SK-N-SH (cell line): Measurements from ENCODE around the gene BRD7. TPM values are rescaled to one million over a fixed set of nuclear protein-coding genes. Genes with fewer than 3 reads are reported as not detected.

ENCODE experiments used
- CTCF ChIA-PET: fragments of 300-600, 350-600 bp; formaldehyde crosslinking; extraction: SDS; loops from one replicate; lab custom pipeline; 2021; lab: Yijun Ruan, JAX
- POLR2A ChIA-PET: fragments of 350-600 bp; sonication (Branson Sonifier 250); formaldehyde crosslinking; extraction: SDS; loops from one replicate; lab custom pipeline; 2020; ENCODE audit warnings: antibody characterized with exemption, inconsistent platforms; lab: Yijun Ruan, JAX
- DNase-seq: peaks from one replicate; pipeline ENCODE4 v3.0.0; 2012
- H2AFZ ChIP-seq: fragments of 200-600 bp; sonication (generic); 2 replicates; pipeline ENCODE4 v1.8.1; 2016; ENCODE audit warnings: antibody characterized with exemption, mild to moderate bottlenecking, low read depth
- H3F3A ChIP-seq: fragments of 200-600 bp; sonication (generic); replicated peaks from 2 replicates; pipeline ENCODE3; 2016; ENCODE audit warnings: antibody characterized with exemption, mild to moderate bottlenecking; ENCODE audit not compliant: insufficient read depth
- H3K27ac ChIP-seq, 2 experiments: fragments of 200-500 bp in 1 of 2; fragments of 200-600 bp in 1 of 2; sonication (Bioruptor generic) in 1 of 2; sonication (generic), shearing (Covaris generic) in 1 of 2; 2 replicates each; pipeline versions ENCODE4 v1.5.1 to v1.6.1; 2014 to 2016; ENCODE audit warnings: low read depth in 2 of 2, inconsistent platforms in 1 of 2, low read length in 1 of 2, mild to moderate bottlenecking in 1 of 2, mixed read lengths in 1 of 2
- H3K27me3 ChIP-seq: fragments of 200-600 bp; sonication (generic), shearing (Covaris generic); 2 replicates; pipeline ENCODE4 v1.6.1; 2016; ENCODE audit warnings: mixed run types; ENCODE audit not compliant: insufficient read depth
- H3K36me3 ChIP-seq, 2 experiments: fragments of 200-500 bp in 1 of 2; fragments of 200-600 bp in 1 of 2; sonication (Bioruptor generic) in 1 of 2; sonication (generic) in 1 of 2; replicated peaks in 1 of 2; 2 replicates each; pipeline versions ENCODE3 to v1.5.1; 2014 to 2016; ENCODE audit warnings: low read length in 1 of 2, mild to moderate bottlenecking in 1 of 2; ENCODE audit not compliant: insufficient read depth in 2 of 2, control insufficient read depth in 1 of 2
- H3K4me1 ChIP-seq, 2 experiments: fragments of 200-500 bp in 1 of 2; fragments of 200-600 bp in 1 of 2; sonication (Bioruptor generic) in 1 of 2; sonication (generic), shearing (Covaris generic) in 1 of 2; 2 replicates each; pipeline versions ENCODE4 v1.5.1 to v1.6.1; 2014 to 2016; ENCODE audit warnings: low read depth in 1 of 2, low read length in 1 of 2, mixed run types in 1 of 2; ENCODE audit not compliant: insufficient read depth in 2 of 2, control insufficient read depth in 1 of 2
- H3K4me2 ChIP-seq: fragments of 200-600 bp; sonication (generic), shearing (Covaris generic); 2 replicates; pipeline ENCODE4 v1.6.1; 2017; ENCODE audit warnings: mixed run types
- H3K4me3 ChIP-seq, 2 experiments: fragments of 200-500 bp in 1 of 2; fragments of 200-600 bp in 1 of 2; sonication (Bioruptor generic) in 1 of 2; sonication (generic), shearing (Covaris generic) in 1 of 2; 2 replicates each; pipeline versions ENCODE4 v1.5.1 to v1.8.1; 2014 to 2016; ENCODE audit warnings: low read depth in 2 of 2, inconsistent platforms in 1 of 2, low read length in 1 of 2, mild to moderate bottlenecking in 1 of 2, mixed read lengths in 1 of 2, moderate library complexity in 1 of 2
- H3K79me2 ChIP-seq: fragments of 200-600 bp; sonication (generic); 2 replicates; pipeline ENCODE4 v1.8.1; 2017; ENCODE audit warnings: mild to moderate bottlenecking; ENCODE audit not compliant: insufficient read depth
- H3K9ac ChIP-seq: fragments of 200-600 bp; sonication (generic); 2 replicates; pipeline ENCODE4 v1.6.1; 2017; ENCODE audit warnings: mixed run types
- H3K9me2 ChIP-seq: fragments of 200-600 bp; sonication (generic); 2 replicates; pipeline ENCODE4 v1.6.1; 2017; ENCODE audit warnings: mixed run types
- H3K9me3 ChIP-seq: fragments of 200-600 bp; sonication (generic); 2 replicates; pipeline ENCODE4 v1.6.1; 2017; ENCODE audit warnings: mixed run types, mild to moderate bottlenecking, moderate library complexity
- H4K20me1 ChIP-seq: fragments of 200-600 bp; sonication (generic); 2 replicates; pipeline ENCODE4 v1.6.1; 2017; ENCODE audit warnings: mild to moderate bottlenecking, mixed run types; ENCODE audit not compliant: insufficient read depth
- ELF1 ChIP-seq: IDR thresholded peaks from 2 replicates; pipeline ENCODE4 v1.4.0; 2012
- EP300 ChIP-seq, 2 experiments: IDR thresholded peaks; 2 replicates each; pipeline versions ENCODE4 v1.4.0 to v1.6.1; 2012; ENCODE audit warnings: borderline replicate concordance in 1 of 2, low read depth in 1 of 2, low read length in 1 of 2
- EZH2phosphoT487 ChIP-seq: fragments of 200-600 bp; sonication (generic); IDR thresholded peaks from 2 replicates; pipeline ENCODE4 v1.6.1; 2017; ENCODE audit warnings: low read depth, mixed run types, mild to moderate bottlenecking, antibody characterized with exemption, moderate library complexity, borderline replicate concordance
- FOXJ3 ChIP-seq: sonication (generic); formaldehyde crosslinking; IDR thresholded peaks from 2 replicates; pipeline ENCODE4 v1.5.1; 2020; ENCODE audit warnings: mild to moderate bottlenecking, missing genetic modification reagents
- JUND ChIP-seq: IDR thresholded peaks from 2 replicates; pipeline ENCODE4 v1.4.0; 2012
- MAX ChIP-seq: IDR thresholded peaks from 2 replicates; pipeline ENCODE4 v1.4.0; 2012; ENCODE audit warnings: low read depth
- MEF2A ChIP-seq: IDR thresholded peaks from 2 replicates; pipeline ENCODE4 v1.4.0; 2012; ENCODE audit warnings: low read depth, borderline replicate concordance
- MXI1 ChIP-seq: IDR thresholded peaks from 2 replicates; pipeline ENCODE4 v1.6.1; 2012; ENCODE audit warnings: mild to moderate bottlenecking, low read depth, low read length, improper control_type of control experiment
- NRF1 ChIP-seq: IDR thresholded peaks from 2 replicates; pipeline ENCODE4 v1.6.1; 2012; ENCODE audit warnings: low read depth, mild to moderate bottlenecking, low read length
- RAD21 ChIP-seq: IDR thresholded peaks from 2 replicates; pipeline ENCODE4 v1.6.1; 2012; ENCODE audit warnings: mild to moderate bottlenecking, low read length
- RFX5 ChIP-seq: IDR thresholded peaks from 2 replicates; pipeline ENCODE4 v1.6.1; 2012; ENCODE audit warnings: mild to moderate bottlenecking, improper control_type of control experiment, low read length
- RXRA ChIP-seq: IDR thresholded peaks from 2 replicates; pipeline ENCODE4 v1.4.0; 2012; ENCODE audit warnings: low read depth, mild to moderate bottlenecking, borderline replicate concordance
- TCF12 ChIP-seq: IDR thresholded peaks from 2 replicates; pipeline ENCODE4 v1.4.0; 2012
- USF1 ChIP-seq: IDR thresholded peaks from 2 replicates; pipeline ENCODE4 v1.4.0; 2012; ENCODE audit warnings: low read depth, borderline replicate concordance
- USF2 ChIP-seq: fragments of 150-350 bp; IDR thresholded peaks from 2 replicates; pipeline ENCODE4 v1.6.1; 2017; ENCODE audit warnings: antibody characterized with exemption, low read length, low read depth, borderline replicate concordance
- WGBS: methylation state at CpG from one replicate; pipeline ENCODE4 v1.1.6; 2017; ENCODE audit warnings: low lambda C conversion rate; 5-methylcytosine and 5-hydroxymethylcytosine counted together
- polyA plus RNA-seq, 3 experiments: library from polyadenylated mRNA; depleted of rRNA; stranded (reverse); fragments of >200 nt; gene quantifications; 2 replicates each; pipeline ENCODE4 v1.2.3, GENCODE V29; 2012

The BRD7 gene
- polyA plus RNA-seq, 1 of the 3 experiments (the other 2 are of a cell fraction): 32.9 TPM

GRCh38 chr16:50305441-50306061, 63.2 kb downstream of the BRD7 start:
- Histone ChIP-seq H3K9ac (no peak overlapping the region), H3K27ac (no peak overlapping the region), H3F3A (no peaks in the 10 kb centered on the region), H3K4me3 (no peak overlapping the region)
- ChIA-PET CTCF (interaction anchor here (0.9 to 1.0 kb wide), 2 partner anchors 11 to 91 kb away, joined by 3 to 4 read pairs; no protein-coding TSS in a partner anchor), POLR2A (interaction anchor here (1.2 kb wide), 1 partner anchor 10 kb away, joined by 3 read pairs; no protein-coding TSS in a partner anchor)
- DNase-seq: peak; percentile 23
- TF ChIP-seq USF2 (no peak), RFX5 (no peak), RXRA (no peak), USF1 (no peak), ELF1 (no peak), MXI1 (no peak), TCF12 (no peak), MAX (no peak), MEF2A (no peak), RAD21 (no peak), JUND (no peak), EP300 (IDR thresholded peaks at IDR 0.05; ENCODE audit: borderline replicate concordance in 1 of 2, low read depth in 1 of 2, low read length in 1 of 2) (no peak), EZH2phosphoT487 (no peak), NRF1 (no peak), FOXJ3 (CRISPR knock-in tag) (no peak)
- TF ChIP-seq, all 33 proteins: peak for 0
- 93% methylated on average over 3 of the region's 21 CpGs for WGBS
- Histone ChIP-seq H3K36me3 (no peaks in the 10 kb centered on the region), H4K20me1 (no peaks in the 10 kb centered on the region), H3K9me3 (no peaks in the 10 kb centered on the region), H3K27me3 (no peaks in the 10 kb centered on the region), H2AFZ (no peak overlapping the region), H3K79me2 (no peaks in the 10 kb centered on the region), H3K4me1 (peaks cover 0 to 21% of the 10 kb centered on the region in 2 experiments; a peak in 1 of 4 replicates), H3K4me2 (no peak overlapping the region), H3K9me2 (no peaks in the 10 kb centered on the region)
